GM13977 (cell line): ENCODE results near the gene PDE6C.
A peak's percentile ranks its signal among the peaks of the same experiment; 100 is the strongest.

Source experiments
- DNase-seq: peaks from one replicate; pipeline ENCODE4 v3.0.0; 2012; ENCODE audit warnings: low spot score
- in situ Hi-C: fragments of 300-500 bp; cut with MboI; formaldehyde crosslinking; loops from one replicate; pipeline ENCODE4 v1.12.0; 2022; ENCODE audit warnings: low sequenced_read_pairs, low pct_unique_long_range_greater_than_20kb, mixed read lengths, inconsistent platforms; ENCODE audit not compliant: unreplicated experiment
- TF ChIP-seq, protein P1 (sequence below): IDR thresholded peaks from 2 replicates; pipeline ENCODE4 v1.5.1; 2012; ENCODE audit warnings: mild to moderate bottlenecking, control low read depth; ENCODE audit not compliant: insufficient read depth; ENCODE audit errors: extremely low read depth, missing control alignments

Gene PDE6C

DNA sequence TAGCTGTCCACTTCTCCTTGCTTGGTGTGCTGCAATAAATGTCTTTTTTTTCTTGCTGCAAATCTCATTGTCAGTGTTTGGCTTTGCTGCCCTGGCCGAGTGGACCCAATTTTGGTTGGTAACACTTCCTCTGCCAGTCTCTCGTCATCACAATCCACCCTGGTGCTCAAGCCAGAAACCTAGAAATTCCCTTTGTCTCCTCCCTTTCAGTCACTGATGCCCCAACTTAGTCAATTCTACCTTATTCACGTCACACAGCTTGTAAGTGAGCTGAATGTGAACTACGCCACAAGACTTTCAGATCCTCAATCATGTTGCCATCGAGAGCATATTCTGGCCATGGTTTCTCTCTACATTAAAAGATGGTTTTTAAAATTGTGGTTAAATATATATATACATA lies 103.0 kb downstream of the PDE6C start:
- TF ChIP-seq, protein P1, sequence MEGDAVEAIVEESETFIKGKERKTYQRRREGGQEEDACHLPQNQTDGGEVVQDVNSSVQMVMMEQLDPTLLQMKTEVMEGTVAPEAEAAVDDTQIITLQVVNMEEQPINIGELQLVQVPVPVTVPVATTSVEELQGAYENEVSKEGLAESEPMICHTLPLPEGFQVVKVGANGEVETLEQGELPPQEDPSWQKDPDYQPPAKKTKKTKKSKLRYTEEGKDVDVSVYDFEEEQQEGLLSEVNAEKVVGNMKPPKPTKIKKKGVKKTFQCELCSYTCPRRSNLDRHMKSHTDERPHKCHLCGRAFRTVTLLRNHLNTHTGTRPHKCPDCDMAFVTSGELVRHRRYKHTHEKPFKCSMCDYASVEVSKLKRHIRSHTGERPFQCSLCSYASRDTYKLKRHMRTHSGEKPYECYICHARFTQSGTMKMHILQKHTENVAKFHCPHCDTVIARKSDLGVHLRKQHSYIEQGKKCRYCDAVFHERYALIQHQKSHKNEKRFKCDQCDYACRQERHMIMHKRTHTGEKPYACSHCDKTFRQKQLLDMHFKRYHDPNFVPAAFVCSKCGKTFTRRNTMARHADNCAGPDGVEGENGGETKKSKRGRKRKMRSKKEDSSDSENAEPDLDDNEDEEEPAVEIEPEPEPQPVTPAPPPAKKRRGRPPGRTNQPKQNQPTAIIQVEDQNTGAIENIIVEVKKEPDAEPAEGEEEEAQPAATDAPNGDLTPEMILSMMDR: no peak
- in situ Hi-C loops: no loop called here
- peak; percentile 63 for DNase-seq
